GM20000 (cell line): ENCODE results near the gene ZNF629.

Experiments
- DNase-seq: peaks from one replicate; pipeline ENCODE4 v3.0.0; 2012; ENCODE audit warnings: low spot score
- TF ChIP-seq, protein P1 (sequence below): IDR thresholded peaks from 2 replicates; pipeline ENCODE4 v1.5.1; 2012; ENCODE audit warnings: mild to moderate bottlenecking, control low read depth; ENCODE audit errors: extremely low read depth, missing control alignments

ZNF629 gene

GRCh38 chr16:30750201-30750600, 36.8 kb downstream of the ZNF629 start:
- DNase-seq: no peak
- TF ChIP-seq, protein P1, sequence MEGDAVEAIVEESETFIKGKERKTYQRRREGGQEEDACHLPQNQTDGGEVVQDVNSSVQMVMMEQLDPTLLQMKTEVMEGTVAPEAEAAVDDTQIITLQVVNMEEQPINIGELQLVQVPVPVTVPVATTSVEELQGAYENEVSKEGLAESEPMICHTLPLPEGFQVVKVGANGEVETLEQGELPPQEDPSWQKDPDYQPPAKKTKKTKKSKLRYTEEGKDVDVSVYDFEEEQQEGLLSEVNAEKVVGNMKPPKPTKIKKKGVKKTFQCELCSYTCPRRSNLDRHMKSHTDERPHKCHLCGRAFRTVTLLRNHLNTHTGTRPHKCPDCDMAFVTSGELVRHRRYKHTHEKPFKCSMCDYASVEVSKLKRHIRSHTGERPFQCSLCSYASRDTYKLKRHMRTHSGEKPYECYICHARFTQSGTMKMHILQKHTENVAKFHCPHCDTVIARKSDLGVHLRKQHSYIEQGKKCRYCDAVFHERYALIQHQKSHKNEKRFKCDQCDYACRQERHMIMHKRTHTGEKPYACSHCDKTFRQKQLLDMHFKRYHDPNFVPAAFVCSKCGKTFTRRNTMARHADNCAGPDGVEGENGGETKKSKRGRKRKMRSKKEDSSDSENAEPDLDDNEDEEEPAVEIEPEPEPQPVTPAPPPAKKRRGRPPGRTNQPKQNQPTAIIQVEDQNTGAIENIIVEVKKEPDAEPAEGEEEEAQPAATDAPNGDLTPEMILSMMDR: no peak

DNA sequence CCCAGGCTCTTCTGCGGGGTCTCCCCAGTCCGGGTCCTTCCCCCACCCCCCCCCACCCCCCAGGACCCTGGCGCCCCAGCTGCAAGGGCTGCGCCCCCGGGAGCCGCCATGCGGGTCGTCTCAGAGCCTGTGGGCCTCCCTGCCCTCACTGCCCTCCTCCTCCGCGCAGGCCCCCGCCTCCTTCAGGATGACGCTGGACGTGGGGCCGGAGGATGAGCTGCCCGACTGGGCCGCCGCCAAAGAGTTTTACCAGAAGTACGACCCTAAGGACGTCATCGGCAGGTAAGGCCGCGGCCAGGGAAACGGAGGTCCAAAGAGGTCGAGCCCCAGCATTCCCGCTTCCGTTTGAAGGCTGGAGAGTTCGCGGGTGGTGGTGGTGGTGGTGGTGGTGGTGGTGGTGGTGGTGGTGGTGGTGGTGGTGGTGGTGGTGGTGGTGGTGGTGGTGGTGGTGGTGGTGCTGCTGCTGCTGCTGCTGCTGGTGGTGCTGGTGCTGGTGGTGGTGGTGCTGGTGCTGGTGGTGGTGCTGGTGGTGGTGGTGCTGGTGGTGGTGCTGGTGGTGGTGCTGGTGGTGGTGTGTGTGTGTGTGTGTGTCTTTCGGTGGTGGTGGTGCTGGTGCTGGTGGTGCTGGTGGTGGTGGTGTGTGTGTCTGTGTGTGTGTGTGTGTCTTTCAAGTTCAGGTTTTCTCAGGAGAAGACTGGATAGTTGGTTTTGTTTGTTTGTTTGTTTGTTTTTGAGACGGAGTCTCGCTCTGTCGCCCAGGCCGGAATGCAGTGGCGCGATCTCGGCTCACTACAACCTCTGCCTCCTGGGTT, 38.2 kb downstream of the ZNF629 start:
- peak; percentile 67 for DNase-seq
- TF ChIP-seq, protein P1: no peak

DNA sequence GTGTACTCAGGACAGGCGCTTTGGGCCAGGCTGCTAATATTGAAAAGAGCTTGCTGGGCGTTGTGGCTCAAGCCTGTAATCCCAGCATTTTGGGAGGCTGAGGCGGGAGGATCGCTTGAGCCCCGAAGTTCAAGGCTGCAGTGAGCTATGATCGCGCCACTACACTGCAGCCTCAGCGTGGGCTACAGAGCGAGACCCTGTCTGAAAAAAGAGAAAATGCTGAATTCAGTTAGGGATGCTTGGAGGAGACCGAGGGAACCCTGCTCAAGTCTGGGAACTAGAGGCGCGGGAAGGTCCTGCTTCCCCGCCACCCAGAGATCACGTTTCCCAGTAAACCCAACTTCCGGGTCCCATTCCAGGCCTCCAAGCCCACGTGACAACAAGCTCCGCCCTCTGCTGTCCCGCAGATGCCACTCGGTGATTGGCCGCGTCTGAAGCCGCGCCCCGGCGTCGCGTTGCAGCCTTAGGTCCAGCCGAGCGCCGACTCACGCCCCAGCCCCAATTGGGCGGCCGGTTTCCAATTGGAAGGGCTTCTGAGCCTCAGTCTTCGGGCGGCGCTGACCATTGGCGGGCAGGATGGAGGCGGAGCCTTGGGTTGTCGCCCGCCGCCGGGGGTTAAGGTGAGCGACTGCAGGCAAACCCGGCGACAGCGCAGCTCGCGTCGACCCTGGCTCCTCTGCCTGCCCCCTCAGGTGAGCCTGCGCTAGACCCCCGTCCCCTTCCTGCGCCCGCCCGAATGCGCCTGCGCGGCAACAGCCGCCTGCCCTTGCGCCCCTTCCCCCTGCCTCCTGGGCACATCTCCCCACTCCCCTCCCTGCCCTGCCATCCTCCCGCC, 39.0 kb downstream of the ZNF629 start, which contains the start of gene PHKG2:
Gene PHKG2, plus strand, starts transcription at position 627 of the 835 bp plus-strand sequence. CDS start 396 bp downstream, outside the sequence.
- TF ChIP-seq, protein P1: no peak
- peak; percentile 98 for DNase-seq

GRCh38 chr16:30747331-30747730, 39.7 kb downstream of the ZNF629 start:
- TF ChIP-seq, protein P1: no peak
- DNase-seq: no peak

DNA sequence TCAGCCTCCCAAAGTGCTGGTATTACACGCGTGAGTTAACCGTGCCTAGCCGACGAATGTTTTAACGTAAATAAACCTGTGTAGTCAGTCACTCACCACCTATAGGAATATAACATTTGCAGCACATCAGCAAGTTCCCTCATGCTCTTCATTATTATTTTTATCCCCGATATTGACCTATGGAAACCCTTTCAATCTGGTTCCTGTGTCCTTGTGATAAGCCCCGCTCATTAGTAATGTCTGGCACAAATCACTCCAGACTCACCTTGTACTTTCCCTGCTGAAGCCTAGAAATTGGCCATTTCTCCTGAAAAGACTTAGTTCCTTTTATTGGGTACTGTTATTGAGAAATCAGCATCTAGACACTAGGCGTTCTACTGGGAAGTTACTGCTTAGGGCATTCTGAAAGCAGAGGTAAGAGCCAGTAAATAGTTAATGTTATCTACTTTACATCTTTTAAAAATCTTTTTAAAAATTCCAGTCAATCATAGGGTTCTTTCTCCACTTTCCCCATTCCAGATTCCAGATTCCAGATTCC, 40.3 kb downstream of the ZNF629 start:
- TF ChIP-seq, protein P1: no peak
- no peak for DNase-seq

DNA sequence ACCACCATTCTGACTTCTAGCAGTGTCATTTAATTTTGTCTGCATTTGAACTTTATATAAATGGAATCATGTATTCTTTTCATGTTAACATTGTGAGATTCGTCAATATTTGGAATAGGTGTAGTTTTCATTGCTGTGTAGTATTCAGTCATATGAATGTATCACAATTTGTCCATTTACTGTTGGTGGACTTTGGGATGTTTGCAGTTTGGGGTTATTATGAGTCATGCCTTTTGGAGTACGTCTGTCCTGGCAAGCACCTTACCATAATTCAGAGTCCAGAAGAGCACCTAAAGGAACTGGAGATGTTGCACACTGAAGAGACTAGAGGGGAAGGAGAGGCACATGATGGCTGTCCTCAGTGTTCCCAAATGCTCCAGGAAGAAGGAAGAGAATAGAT, 41.9 kb downstream of the ZNF629 start:
- TF ChIP-seq, protein P1: no peak
- no peak for DNase-seq

GRCh38 chr16:30744183-30744582, 42.8 kb downstream of the ZNF629 start:
- TF ChIP-seq, protein P1: no peak
- no peak for DNase-seq
